ENCODE data around the gene USP17L11.
"Not testable (repeated sequence)": the region's sequence is repeated elsewhere in the genome, so short reads cannot be mapped to it uniquely, and the experiment has no call there.

- TF ChIP-seq CTCF (conservative IDR thresholded peaks at IDR 0.05; ENCODE audit: low read depth, low read length); EZH2 (IDR thresholded peaks at IDR 0.05; ENCODE audit: borderline replicate concordance, low read depth, low read length, poor library complexity, severe bottlenecking): not testable (repeated sequence)
These were observed at the start of gene USP17L11 for GRCh38 chr4:9215105-9215504.

Measured in A673 (cell line).